ENCODE results near the gene EHF. TPM values are rescaled to one million over a fixed set of nuclear protein-coding genes. Genes with fewer than 3 reads are reported as not detected.

The EHF gene
- total RNA-seq, 6 experiments from 2014 or later: 0.09 TPM; not detected in 5

DNA sequence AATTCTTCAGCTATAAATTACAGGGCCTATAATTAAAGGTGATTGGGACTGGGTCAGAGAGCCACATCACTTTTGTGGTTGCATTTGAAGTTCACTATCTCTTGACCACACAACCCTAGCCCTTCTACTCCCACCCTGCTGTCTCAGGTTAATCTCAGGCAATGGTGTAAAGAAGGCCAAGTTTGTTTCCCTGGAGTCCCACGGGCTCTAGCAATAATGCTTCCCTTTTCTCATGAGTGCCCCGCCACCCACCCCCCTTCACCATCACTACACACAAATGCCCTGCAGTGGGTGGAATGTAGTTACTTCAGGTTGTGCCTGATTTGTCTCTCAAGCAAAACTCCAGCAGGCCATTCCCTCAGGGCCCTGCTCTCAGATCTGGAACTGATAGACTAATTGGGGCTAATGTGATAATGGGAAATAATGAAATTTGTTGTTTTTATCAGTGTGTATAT is 1.8 kb upstream of the EHF start:
- Mint-ChIP-seq H3K4me1 (ENCODE audit: low read depth) (peaks cover 12% of the 10 kb centered on the region), H3K27ac (no peak overlapping the region), H3K36me3 (ENCODE audit: low read depth) (no peaks in the 10 kb centered on the region), H3K4me3 (no peak overlapping the region), H3K27me3 (ENCODE audit: insufficient read depth) (peaks cover 10% of the 10 kb centered on the region; the same call in 1 of the 2 replicates), H3K9me3 (no peaks in the 10 kb centered on the region)
- DNase-seq: no peak
- TF ChIP-seq, protein P1, sequence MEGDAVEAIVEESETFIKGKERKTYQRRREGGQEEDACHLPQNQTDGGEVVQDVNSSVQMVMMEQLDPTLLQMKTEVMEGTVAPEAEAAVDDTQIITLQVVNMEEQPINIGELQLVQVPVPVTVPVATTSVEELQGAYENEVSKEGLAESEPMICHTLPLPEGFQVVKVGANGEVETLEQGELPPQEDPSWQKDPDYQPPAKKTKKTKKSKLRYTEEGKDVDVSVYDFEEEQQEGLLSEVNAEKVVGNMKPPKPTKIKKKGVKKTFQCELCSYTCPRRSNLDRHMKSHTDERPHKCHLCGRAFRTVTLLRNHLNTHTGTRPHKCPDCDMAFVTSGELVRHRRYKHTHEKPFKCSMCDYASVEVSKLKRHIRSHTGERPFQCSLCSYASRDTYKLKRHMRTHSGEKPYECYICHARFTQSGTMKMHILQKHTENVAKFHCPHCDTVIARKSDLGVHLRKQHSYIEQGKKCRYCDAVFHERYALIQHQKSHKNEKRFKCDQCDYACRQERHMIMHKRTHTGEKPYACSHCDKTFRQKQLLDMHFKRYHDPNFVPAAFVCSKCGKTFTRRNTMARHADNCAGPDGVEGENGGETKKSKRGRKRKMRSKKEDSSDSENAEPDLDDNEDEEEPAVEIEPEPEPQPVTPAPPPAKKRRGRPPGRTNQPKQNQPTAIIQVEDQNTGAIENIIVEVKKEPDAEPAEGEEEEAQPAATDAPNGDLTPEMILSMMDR (IDR thresholded peaks at IDR 0.05): no peak

DNA sequence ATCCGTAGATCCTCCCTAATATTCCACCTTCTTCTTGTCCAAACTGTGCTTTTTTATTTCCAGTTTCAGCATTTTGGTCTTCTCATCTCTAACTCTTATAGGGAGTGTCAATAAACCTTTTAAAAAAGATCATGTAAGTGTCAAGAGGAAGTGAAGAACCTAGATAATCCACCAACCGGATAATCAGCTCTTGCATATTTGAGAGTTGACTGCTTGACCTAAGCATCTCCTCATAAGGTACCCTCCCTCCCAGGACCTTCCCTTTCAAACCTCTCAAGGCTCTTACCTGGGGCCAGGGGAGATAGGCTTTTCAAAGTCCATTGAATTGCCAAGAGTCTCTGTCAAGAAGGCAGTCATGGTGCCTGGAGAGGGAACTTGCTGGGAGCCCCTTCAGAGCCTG is 691 bp upstream of the EHF start:
- no peak for DNase-seq
- peaks cover 10% of the 10 kb centered on the region for H3K27me3 Mint-ChIP-seq (ENCODE audit: insufficient read depth)
- TF ChIP-seq, protein P1 (IDR thresholded peaks at IDR 0.05): no peak
- H3K4me1 Mint-ChIP-seq (ENCODE audit: low read depth): peaks cover 12% of the 10 kb centered on the region
- no peak overlapping the region for H3K27ac Mint-ChIP-seq
- no peaks in the 10 kb centered on the region for H3K9me3 Mint-ChIP-seq
- no peaks in the 10 kb centered on the region for H3K36me3 Mint-ChIP-seq (ENCODE audit: low read depth)
- H3K4me3 Mint-ChIP-seq: no peak overlapping the region

DNA sequence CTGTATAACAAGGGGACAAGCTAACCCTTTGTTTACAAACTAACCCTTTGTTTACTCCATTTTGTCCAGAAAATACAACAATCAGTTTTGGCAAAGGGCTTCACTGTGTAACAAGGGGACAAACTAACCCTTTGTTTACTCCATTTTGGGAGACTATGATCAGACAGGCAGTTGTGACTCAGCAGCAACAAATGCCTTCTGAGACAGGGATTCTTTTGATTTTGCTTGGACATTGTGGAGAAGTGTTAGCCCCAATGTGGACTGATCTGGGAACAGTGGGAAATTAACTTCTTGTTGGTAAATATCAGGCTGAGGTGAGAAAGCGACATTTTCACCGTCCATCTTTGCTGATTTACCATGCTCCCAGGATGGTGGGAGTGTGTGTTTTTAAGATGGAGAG is 983 bp downstream of the EHF start:
- H3K4me3 Mint-ChIP-seq: no peak overlapping the region
- peaks cover 10% of the 10 kb centered on the region for H3K27me3 Mint-ChIP-seq (ENCODE audit: insufficient read depth)
- no peaks in the 10 kb centered on the region for H3K9me3 Mint-ChIP-seq
- TF ChIP-seq, protein P1 (IDR thresholded peaks at IDR 0.05): no peak
- H3K27ac Mint-ChIP-seq: no peak overlapping the region
- no peaks in the 10 kb centered on the region for H3K36me3 Mint-ChIP-seq (ENCODE audit: low read depth)
- peaks cover 22% of the 10 kb centered on the region for H3K4me1 Mint-ChIP-seq (ENCODE audit: low read depth)
- DNase-seq: no peak

DNA sequence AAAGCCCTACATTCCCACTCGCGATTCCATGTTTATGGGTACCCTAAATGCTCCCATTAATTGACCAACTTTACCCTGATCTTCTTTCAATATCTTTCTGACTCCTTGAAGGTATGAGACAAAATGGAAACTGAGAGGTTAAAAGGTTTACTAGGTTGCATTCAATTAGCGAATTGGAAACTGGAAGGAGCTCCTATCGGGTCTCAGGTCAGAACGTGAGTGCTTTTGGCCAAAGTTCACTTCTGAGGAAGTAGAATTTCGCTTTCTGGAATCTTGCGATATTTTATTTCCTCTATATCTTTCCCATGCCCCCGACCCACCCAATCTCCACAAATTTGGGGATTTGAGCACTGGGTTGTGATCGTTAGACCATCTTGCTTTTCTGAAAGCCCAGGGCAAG is 2.6 kb downstream of the EHF start:
- TF ChIP-seq, protein P1 (IDR thresholded peaks at IDR 0.05): no peak
- no peak overlapping the region for H3K4me3 Mint-ChIP-seq
- H3K36me3 Mint-ChIP-seq (ENCODE audit: low read depth): no peaks in the 10 kb centered on the region
- H3K9me3 Mint-ChIP-seq: no peaks in the 10 kb centered on the region
- no peak for DNase-seq
- peaks cover 7% of the 10 kb centered on the region for H3K27me3 Mint-ChIP-seq (ENCODE audit: insufficient read depth)
- H3K4me1 Mint-ChIP-seq (ENCODE audit: low read depth): peaks cover 26% of the 10 kb centered on the region
- H3K27ac Mint-ChIP-seq: no peak overlapping the region

DNA sequence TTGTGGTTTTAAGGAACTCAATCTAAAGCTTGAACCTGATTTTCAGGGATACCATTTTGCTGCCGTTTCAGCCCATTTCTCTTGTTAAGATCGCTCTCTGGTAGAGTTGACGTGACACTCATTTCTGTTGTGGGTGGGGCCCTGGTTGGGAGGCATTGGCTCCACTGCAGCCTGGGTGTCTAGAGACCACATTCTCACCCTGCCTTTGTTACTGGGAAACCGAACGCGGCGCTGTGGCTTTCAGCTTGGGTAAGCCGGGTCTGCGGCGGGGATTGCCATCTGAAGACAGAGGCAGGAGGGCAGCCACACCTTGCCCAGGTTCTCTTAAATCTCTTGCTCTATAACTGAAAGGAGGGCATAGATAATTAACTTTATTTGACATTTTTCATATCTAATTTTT is 3.2 kb downstream of the EHF start:
- H3K9me3 Mint-ChIP-seq: no peaks in the 10 kb centered on the region
- H3K36me3 Mint-ChIP-seq (ENCODE audit: low read depth): no peaks in the 10 kb centered on the region
- no peak overlapping the region for H3K4me3 Mint-ChIP-seq
- peaks cover 30% of the 10 kb centered on the region for H3K4me1 Mint-ChIP-seq (ENCODE audit: low read depth)
- TF ChIP-seq, protein P1 (IDR thresholded peaks at IDR 0.05): no peak
- H3K27ac Mint-ChIP-seq: no peak overlapping the region
- H3K27me3 Mint-ChIP-seq (ENCODE audit: insufficient read depth): peaks cover 7% of the 10 kb centered on the region
- DNase-seq: no peak

DNA sequence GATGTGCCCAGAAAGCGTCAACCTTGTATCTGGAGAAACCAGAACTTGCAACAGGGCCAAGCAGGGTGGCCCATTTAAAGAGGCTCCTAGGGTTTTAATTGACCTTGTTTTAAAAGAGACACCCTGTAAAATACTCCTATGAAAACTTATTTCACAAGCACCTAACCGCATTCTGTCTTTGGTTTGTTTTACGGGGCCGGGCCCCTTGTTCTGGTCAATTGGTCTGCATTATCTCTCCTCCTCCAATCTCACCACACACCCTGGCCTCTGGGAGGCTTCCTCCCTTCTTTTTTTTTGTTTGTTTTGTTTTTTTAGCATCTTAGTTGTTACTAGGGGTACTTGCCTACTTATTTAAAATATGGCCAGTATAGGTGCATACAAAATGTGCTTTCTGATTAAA is 4.7 kb downstream of the EHF start:
- Mint-ChIP-seq H3K4me1 (ENCODE audit: low read depth) (peaks cover 45% of the 10 kb centered on the region), H3K9me3 (no peaks in the 10 kb centered on the region), H3K27ac (no peak overlapping the region), H3K27me3 (ENCODE audit: insufficient read depth) (peaks cover 6% of the 10 kb centered on the region), H3K36me3 (ENCODE audit: low read depth) (no peaks in the 10 kb centered on the region), H3K4me3 (no peak overlapping the region)
- DNase-seq: no peak
- TF ChIP-seq, protein P1 (IDR thresholded peaks at IDR 0.05): no peak

All from HFFc6 (cell line).